PC-9 (cell line): ENCODE data around the gene MED4. TPM values are rescaled to one million over a fixed set of nuclear protein-coding genes. Genes with fewer than 3 reads are reported as not detected.

Experiments
- BruUV-seq: library from RNA; stranded (reverse); fragments of 400-500 nt; replicated peaks from 2 replicates; lab custom pipeline; 2021; lab: Mats Ljungman, UMichigan
- CTCF ChIA-PET: fragments of 300-600 bp; sonication (Branson Sonifier 250); formaldehyde crosslinking; loops from one replicate; lab custom pipeline; 2022; ENCODE audit warnings: antibody characterized with exemption; lab: Charles Lee
- POLR2A ChIA-PET: fragments of 300-600 bp; sonication (Branson Sonifier 250); formaldehyde crosslinking; loops from one replicate; lab custom pipeline; 2022; ENCODE audit warnings: antibody characterized with exemption; ENCODE audit not compliant: unreplicated experiment; lab: Charles Lee
- DNase-seq, 2 experiments: peaks; one replicate each; pipeline versions ENCODE4 v3.0.0 to v3.0.0-alpha.2; 2015 to 2022; ENCODE audit warnings: mixed read lengths in 1 of 2
- H2AFZ ChIP-seq: fragments of 200-600 bp; sonication (generic); 2 replicates; pipeline ENCODE4 v1.8.1; 2017; ENCODE audit warnings: antibody characterized with exemption
- H3F3A ChIP-seq: fragments of 200-600 bp; sonication (generic); 2 replicates; pipeline ENCODE4 v1.8.1; 2017; ENCODE audit warnings: antibody characterized with exemption, mild to moderate bottlenecking, low read depth; ENCODE audit not compliant: insufficient read depth
- H3K27ac ChIP-seq: fragments of 200-600 bp; sonication (generic); 2 replicates; pipeline ENCODE4 v1.6.1; 2016; ENCODE audit warnings: mixed run types
- H3K27me3 ChIP-seq: fragments of 200-600 bp; sonication (generic); 2 replicates; pipeline ENCODE4 v1.6.1; 2016; ENCODE audit warnings: low read depth, mixed run types; ENCODE audit not compliant: insufficient read depth
- H3K36me3 ChIP-seq: fragments of 200-600 bp; sonication (generic); 2 replicates; pipeline ENCODE4 v1.6.1; 2016; ENCODE audit warnings: low read depth, mixed run types
- H3K4me1 ChIP-seq: fragments of 200-600 bp; sonication (generic); replicated peaks from 2 replicates; pipeline ENCODE4 v1.6.1; 2016; ENCODE audit warnings: mixed run types; ENCODE audit not compliant: insufficient read depth
- H3K4me2 ChIP-seq: fragments of 200-600 bp; sonication (generic); 2 replicates; pipeline ENCODE4 v1.6.1; 2017; ENCODE audit warnings: mixed run types
- H3K4me3 ChIP-seq: fragments of 200-600 bp; sonication (generic); 2 replicates; pipeline ENCODE4 v1.6.1; 2016; ENCODE audit warnings: mixed run types
- H3K79me2 ChIP-seq: fragments of 200-600 bp; sonication (generic); 2 replicates; pipeline ENCODE4 v1.6.1; 2017; ENCODE audit warnings: low read depth, mixed run types
- H3K9me2 ChIP-seq: fragments of 200-600 bp; sonication (generic); 2 replicates; pipeline ENCODE4 v1.8.1; 2017; ENCODE audit warnings: mild to moderate bottlenecking; ENCODE audit not compliant: insufficient read depth
- H3K9me3 ChIP-seq: fragments of 200-600 bp; sonication (generic); 2 replicates; pipeline ENCODE4 v1.8.1; 2016; ENCODE audit warnings: low read depth; ENCODE audit not compliant: insufficient read depth
- H4K20me1 ChIP-seq: fragments of 200-600 bp; sonication (generic); 2 replicates; pipeline ENCODE4 v1.8.1; 2017; ENCODE audit not compliant: insufficient read depth
- EZH2 ChIP-seq: fragments of 200-600 bp; sonication (generic); IDR thresholded peaks from 2 replicates; pipeline ENCODE4 v1.8.0; 2017; ENCODE audit warnings: antibody characterized with exemption, low read depth
- intact Hi-C: fragments of 100-400 bp; cut with micrococcal nuclease; formaldehyde crosslinking; loops from one replicate; pipeline ENCODE4 v1.10.0; 2022; ENCODE audit not compliant: unreplicated experiment
- total RNA-seq: library from RNA; stranded (reverse); gene quantifications from 2 replicates; pipeline ENCODE4 v1.2.3, GENCODE V29; 2021
- TF ChIP-seq, protein P1 (sequence below): fragments of 200-600 bp; sonication (generic); conservative IDR thresholded peaks from 2 replicates; pipeline ENCODE4 v1.6.1; 2017; ENCODE audit warnings: mixed run types, antibody characterized with exemption, mild to moderate bottlenecking, moderate library complexity

MED4 gene
- total RNA-seq, 1 experiment from 2014 or later, result 38.5 TPM

DNA sequence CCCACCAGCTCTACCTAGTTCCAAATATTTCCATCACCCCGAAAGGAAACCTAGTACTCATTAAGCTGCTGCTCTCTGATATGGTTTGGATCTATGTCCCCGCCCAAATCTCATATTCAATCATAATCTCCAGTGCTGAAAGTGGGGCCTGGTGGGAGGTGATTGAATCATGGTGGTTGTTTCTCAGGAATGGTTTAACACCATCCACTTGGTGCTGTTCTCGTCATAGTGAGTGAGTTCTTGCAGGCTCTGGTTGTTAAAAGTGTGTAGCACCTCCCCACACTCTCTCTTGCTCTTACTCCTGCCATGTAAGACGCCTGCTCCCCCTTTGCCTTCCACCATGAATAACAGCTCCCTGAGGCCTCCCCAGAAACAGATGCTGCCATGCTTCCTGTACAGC is 43.4 kb upstream of the MED4 start:
- H3K9me2 ChIP-seq, result no peaks in the 10 kb centered on the region
- H3K9me3 ChIP-seq, result no peaks in the 10 kb centered on the region
- no peak overlapping the region for H3K27ac ChIP-seq
- no TSS peak for BruUV-seq
- H2AFZ ChIP-seq, result no peak overlapping the region
- no peak for DNase-seq
- H3K4me3 ChIP-seq, result no peak overlapping the region
- intact Hi-C loops, result no loop called here
- TF ChIP-seq, protein P1, sequence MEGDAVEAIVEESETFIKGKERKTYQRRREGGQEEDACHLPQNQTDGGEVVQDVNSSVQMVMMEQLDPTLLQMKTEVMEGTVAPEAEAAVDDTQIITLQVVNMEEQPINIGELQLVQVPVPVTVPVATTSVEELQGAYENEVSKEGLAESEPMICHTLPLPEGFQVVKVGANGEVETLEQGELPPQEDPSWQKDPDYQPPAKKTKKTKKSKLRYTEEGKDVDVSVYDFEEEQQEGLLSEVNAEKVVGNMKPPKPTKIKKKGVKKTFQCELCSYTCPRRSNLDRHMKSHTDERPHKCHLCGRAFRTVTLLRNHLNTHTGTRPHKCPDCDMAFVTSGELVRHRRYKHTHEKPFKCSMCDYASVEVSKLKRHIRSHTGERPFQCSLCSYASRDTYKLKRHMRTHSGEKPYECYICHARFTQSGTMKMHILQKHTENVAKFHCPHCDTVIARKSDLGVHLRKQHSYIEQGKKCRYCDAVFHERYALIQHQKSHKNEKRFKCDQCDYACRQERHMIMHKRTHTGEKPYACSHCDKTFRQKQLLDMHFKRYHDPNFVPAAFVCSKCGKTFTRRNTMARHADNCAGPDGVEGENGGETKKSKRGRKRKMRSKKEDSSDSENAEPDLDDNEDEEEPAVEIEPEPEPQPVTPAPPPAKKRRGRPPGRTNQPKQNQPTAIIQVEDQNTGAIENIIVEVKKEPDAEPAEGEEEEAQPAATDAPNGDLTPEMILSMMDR, result no peak
- no peak for TF ChIP-seq EZH2
- H4K20me1 ChIP-seq, result no peaks in the 10 kb centered on the region; the same call in 1 of the 2 replicates
- CTCF ChIA-PET, result no interaction called here
- no peak overlapping the region for H3K4me2 ChIP-seq
- H3K79me2 ChIP-seq, result no peaks in the 10 kb centered on the region
- POLR2A ChIA-PET, result no interaction called here
- H3K27me3 ChIP-seq, result no peaks in the 10 kb centered on the region
- H3K36me3 ChIP-seq, result no peaks in the 10 kb centered on the region
- H3K4me1 ChIP-seq, result no peaks in the 10 kb centered on the region
- H3F3A ChIP-seq, result no peaks in the 10 kb centered on the region

DNA sequence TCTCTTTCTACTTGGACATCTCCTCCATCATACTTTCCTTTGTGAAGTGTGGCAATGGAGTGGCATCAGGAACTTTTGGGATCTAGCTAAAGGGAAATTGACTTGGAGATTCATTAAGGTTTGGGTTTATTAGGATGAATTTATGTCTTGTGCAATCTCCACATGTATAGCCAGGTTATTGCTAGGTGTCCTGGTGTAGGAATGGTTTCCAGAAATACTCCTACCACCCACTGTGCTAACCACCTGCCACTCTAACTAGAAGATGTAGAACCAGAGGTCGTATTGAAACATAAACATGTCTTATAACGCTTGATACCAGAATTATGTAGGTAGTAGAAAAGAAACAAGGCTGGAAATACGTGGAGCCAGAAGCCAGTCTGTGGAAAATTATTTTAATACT is 38.1 kb upstream of the MED4 start:
- Histone ChIP-seq H3K79me2 (no peaks in the 10 kb centered on the region), H2AFZ (0 out of 2 replicates have a peak overlapping the region, but pooled peaks have one; percentile 27), H3K4me2 (no peak overlapping the region), H3F3A (no peaks in the 10 kb centered on the region), H3K4me3 (no peak overlapping the region), H3K27ac (no peak overlapping the region), H3K4me1 (no peaks in the 10 kb centered on the region), H4K20me1 (no peaks in the 10 kb centered on the region; the same call in 1 of the 2 replicates), H3K9me2 (no peaks in the 10 kb centered on the region), H3K9me3 (no peaks in the 10 kb centered on the region), H3K36me3 (no peaks in the 10 kb centered on the region), H3K27me3 (no peaks in the 10 kb centered on the region)
- CTCF ChIA-PET, result no interaction called here
- TF ChIP-seq, protein P1, result no peak
- no peak for TF ChIP-seq EZH2
- no TSS peak for BruUV-seq
- no peak for DNase-seq
- intact Hi-C loops, result no loop called here
- POLR2A ChIA-PET, result no interaction called here

DNA sequence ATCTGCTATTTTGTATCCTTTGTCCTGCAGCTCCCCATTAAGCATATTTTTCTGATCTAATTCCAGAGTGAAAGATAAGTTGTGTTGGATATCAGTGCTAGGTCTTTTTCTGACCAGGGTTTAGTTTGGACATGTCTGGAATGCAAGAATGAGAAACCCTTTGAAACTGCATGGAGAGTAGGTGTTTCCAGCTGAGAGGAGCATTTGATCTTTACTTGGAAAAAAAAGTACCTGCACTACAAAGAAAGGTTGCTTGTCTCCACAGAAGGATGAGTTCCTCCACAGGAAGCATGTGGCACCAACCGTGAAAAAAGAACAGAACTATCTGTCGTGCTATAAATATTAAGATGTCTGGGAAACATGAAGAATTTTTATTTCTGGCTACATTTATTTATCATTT is 36.6 kb upstream of the MED4 start:
- TF ChIP-seq EZH2, result no peak
- Histone ChIP-seq H3K27me3 (no peaks in the 10 kb centered on the region), H3K79me2 (no peaks in the 10 kb centered on the region), H3K4me3 (no peak overlapping the region), H3K27ac (no peak overlapping the region), H3K9me3 (no peaks in the 10 kb centered on the region), H3K4me1 (no peaks in the 10 kb centered on the region), H3K36me3 (no peaks in the 10 kb centered on the region), H2AFZ (no peak overlapping the region), H3K9me2 (no peaks in the 10 kb centered on the region), H3K4me2 (no peak overlapping the region), H3F3A (no peaks in the 10 kb centered on the region), H4K20me1 (no peaks in the 10 kb centered on the region; the same call in 1 of the 2 replicates)
- intact Hi-C loops, result no loop called here
- BruUV-seq, result no TSS peak
- CTCF ChIA-PET, result no interaction called here
- no peak for DNase-seq
- POLR2A ChIA-PET, result no interaction called here
